GM12891 (cell line): ENCODE measurements around the gene NLRP9.

ENCODE experiments used
- POLR2A ChIP-seq: IDR thresholded peaks from 2 replicates; pipeline ENCODE4 v1.6.1; 2011; ENCODE audit warnings: low read depth, low read length, control low read depth
- POLR2AphosphoS5 ChIP-seq: IDR thresholded peaks from 2 replicates; pipeline ENCODE4 v1.6.1; 2011; ENCODE audit warnings: low read depth, low read length, control low read depth
- SPI1 ChIP-seq: IDR thresholded peaks from 2 replicates; pipeline ENCODE4 v1.6.1; 2011; ENCODE audit warnings: low read depth, low read length, control low read depth
- TAF1 ChIP-seq: IDR thresholded peaks from 2 replicates; pipeline ENCODE4 v1.6.1; 2011; ENCODE audit warnings: low read depth, low read length, control low read depth

DNA sequence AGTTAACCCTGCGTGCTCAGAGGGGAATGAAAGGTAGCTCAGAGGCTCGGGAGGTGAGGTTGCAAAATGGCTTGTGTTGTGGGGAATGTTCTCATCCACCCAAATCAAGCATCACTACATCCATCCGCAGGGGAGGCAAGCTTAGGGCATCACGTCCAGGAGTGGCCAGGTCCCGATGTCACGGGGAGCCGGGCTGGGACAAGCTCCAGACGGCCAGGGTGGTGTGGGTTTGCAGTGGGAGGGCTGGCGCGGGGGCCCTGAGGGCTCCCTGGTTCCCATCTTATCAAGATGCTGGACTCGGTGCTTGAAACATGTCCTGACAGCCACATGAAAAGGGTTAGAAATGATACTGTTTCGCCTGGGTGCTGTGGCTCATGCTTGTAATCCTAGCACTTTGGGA, 37.4 kb downstream of the NLRP9 start:
- TF ChIP-seq POLR2AphosphoS5, result no peak
- no peak for TF ChIP-seq POLR2A
- no peak for TF ChIP-seq TAF1
- no peak for TF ChIP-seq SPI1
